NT2/D1 (cell line): ENCODE results near the gene EPHA5.

Source experiments
- SUZ12 ChIP-seq: IDR thresholded peaks from 2 replicates; pipeline ENCODE4 v1.6.1; 2011; ENCODE audit not compliant: insufficient read length, insufficient read depth; ENCODE audit errors: extremely low read depth
- YY1 ChIP-seq: IDR thresholded peaks from 2 replicates; pipeline ENCODE4 v1.6.1; 2011; ENCODE audit not compliant: insufficient read length, insufficient read depth

DNA sequence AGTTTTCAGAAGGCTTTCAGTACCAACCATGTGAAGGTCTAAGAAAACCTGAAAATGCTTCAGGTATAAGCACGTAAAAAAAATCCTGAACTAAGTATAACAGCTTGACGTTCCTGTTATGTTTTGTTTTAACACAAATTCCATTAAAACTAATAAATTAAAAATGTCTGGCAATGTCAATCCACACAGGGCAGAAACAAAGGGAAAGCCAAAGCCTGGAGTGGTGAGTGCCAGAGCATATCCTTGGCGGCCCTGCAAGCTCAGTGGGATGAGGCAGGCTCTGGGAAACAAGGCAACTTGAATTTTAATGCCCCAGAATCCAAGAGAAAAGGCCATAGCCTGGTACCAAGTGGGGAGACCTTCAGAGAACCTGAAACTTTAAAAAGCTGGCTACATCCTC is 78.2 kb downstream of the EPHA5 start:
- no peak for TF ChIP-seq SUZ12
- no peak for TF ChIP-seq YY1
